ENCODE data around the gene USE1.

USE1 gene

GRCh38 chr19:17240826-17241399 is 25.8 kb downstream of the USE1 start:
- in situ Hi-C loops (cut with MboI; ENCODE audit: low pct_unique_long_range_greater_than_20kb, low sequenced_read_pairs, unreplicated experiment) = no loop called here
- DNase-seq (ENCODE audit: low spot score) = no peak
- TF ChIP-seq, protein P1, sequence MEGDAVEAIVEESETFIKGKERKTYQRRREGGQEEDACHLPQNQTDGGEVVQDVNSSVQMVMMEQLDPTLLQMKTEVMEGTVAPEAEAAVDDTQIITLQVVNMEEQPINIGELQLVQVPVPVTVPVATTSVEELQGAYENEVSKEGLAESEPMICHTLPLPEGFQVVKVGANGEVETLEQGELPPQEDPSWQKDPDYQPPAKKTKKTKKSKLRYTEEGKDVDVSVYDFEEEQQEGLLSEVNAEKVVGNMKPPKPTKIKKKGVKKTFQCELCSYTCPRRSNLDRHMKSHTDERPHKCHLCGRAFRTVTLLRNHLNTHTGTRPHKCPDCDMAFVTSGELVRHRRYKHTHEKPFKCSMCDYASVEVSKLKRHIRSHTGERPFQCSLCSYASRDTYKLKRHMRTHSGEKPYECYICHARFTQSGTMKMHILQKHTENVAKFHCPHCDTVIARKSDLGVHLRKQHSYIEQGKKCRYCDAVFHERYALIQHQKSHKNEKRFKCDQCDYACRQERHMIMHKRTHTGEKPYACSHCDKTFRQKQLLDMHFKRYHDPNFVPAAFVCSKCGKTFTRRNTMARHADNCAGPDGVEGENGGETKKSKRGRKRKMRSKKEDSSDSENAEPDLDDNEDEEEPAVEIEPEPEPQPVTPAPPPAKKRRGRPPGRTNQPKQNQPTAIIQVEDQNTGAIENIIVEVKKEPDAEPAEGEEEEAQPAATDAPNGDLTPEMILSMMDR (IDR thresholded peaks at IDR 0.05; ENCODE audit: extremely low read depth, insufficient read depth, missing control alignments) = no peak

- DNase-seq (ENCODE audit: low spot score) = no peak
- in situ Hi-C loops (cut with MboI; ENCODE audit: low pct_unique_long_range_greater_than_20kb, low sequenced_read_pairs, unreplicated experiment) = no loop called here
- TF ChIP-seq, protein P1 (IDR thresholded peaks at IDR 0.05; ENCODE audit: extremely low read depth, insufficient read depth, missing control alignments) = no peak
Observed at GRCh38 chr19:17242431-17243208, 27.5 kb downstream of the USE1 start.

DNA sequence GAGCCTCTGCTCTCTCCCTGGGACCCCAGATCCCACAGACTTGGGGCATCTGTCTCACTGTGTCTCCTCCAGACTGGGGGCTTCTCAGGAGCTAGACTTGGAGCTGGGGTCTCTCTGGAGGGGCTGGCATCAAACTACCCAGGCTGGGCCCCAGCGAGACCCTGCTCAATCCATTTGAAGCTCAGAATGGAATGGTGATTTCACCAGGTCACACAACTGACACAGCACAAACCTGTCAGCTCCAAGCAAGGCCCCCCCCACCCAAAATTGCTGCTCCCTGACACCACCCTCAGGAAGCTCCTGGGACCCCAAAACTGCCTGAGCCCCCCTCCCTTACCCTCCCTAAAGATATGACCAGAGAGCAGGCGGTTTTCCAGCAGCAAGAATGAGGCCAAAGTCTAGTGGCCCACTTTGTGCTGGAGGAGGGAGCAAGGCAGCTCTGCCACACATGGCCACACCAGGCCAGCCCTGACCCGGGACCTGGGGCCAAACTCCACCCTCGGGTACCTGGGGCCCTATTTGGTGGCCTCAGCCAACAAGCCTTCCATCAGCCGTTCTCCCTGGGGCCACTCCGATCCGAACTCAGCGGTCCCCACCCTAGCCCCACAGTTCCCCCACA is 28.2 kb downstream of the USE1 start:
- DNase-seq (ENCODE audit: low spot score) = no peak
- in situ Hi-C loops (cut with MboI; ENCODE audit: low pct_unique_long_range_greater_than_20kb, low sequenced_read_pairs, unreplicated experiment) = no loop called here
- TF ChIP-seq, protein P1 (IDR thresholded peaks at IDR 0.05; ENCODE audit: extremely low read depth, insufficient read depth, missing control alignments) = no peak

DNA sequence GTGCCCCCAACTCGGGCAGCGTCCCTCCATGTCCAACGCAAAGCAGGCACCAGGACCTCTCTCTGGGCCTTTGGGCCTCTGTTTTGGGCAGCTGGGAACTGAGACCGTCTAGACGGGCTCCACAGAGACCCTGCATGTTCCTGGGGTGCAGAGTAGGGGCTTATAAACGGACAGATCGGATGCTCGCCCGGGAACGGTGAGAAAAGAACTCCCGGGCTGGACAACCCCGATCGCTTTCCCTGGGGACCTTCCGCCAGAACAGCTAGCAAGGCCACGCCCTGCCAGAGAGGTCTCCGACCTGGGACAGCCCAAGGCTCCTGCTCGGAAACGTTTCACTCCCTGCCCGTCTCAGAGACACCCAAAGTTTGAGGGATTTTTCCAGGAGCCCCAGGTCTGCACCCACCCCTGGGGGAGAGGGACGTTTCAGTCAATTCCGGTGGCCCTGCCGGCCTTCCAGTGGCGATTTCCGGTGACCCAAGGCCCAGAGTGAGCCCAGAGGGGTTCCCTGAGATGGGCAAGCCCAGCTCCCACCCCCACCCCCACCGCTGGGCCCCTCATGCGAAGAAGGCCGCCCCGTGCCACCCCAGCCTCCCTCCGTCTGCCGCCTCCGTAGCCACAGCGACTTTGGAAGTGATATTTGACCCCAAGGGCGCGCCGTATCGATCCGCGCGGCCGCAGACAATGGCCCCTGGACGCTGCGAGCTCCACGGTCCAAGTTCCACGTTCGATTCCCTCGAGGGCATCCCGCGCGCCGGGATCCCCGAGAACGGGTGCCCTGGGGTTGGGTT is 28.9 kb downstream of the USE1 start:
- no peak for DNase-seq (ENCODE audit: low spot score)
- TF ChIP-seq, protein P1 (IDR thresholded peaks at IDR 0.05; ENCODE audit: extremely low read depth, insufficient read depth, missing control alignments) = no peak
- in situ Hi-C loops (cut with MboI; ENCODE audit: low pct_unique_long_range_greater_than_20kb, low sequenced_read_pairs, unreplicated experiment) = no loop called here

GRCh38 chr19:17244618-17245534 is 29.7 kb downstream of the USE1 start:
- DNase-seq (ENCODE audit: low spot score) = peak; percentile 63
- in situ Hi-C loops (cut with MboI; ENCODE audit: low pct_unique_long_range_greater_than_20kb, low sequenced_read_pairs, unreplicated experiment) = no loop called here
- TF ChIP-seq, protein P1 (IDR thresholded peaks at IDR 0.05; ENCODE audit: extremely low read depth, insufficient read depth, missing control alignments) = no peak

All from GM13977 (cell line).